GM19468 (cell line): ENCODE data around the gene CARMIL3.

Experiments used
- ATAC-seq: cut with Tn5 transposase; IDR thresholded peaks from one replicate; pipeline ENCODE4 v1.9.1; 2021; ENCODE audit warnings: mild to moderate bottlenecking, moderate library complexity, moderate number of reproducible peaks; ENCODE audit not compliant: unreplicated experiment; ENCODE audit errors: extremely low read depth

Gene CARMIL3

GRCh38 chr14:24074625-24075484, 23.0 kb downstream of the CARMIL3 start:
- no peak for ATAC-seq

GRCh38 chr14:24075485-24076301, 23.9 kb downstream of the CARMIL3 start:
- ATAC-seq, result no peak

DNA sequence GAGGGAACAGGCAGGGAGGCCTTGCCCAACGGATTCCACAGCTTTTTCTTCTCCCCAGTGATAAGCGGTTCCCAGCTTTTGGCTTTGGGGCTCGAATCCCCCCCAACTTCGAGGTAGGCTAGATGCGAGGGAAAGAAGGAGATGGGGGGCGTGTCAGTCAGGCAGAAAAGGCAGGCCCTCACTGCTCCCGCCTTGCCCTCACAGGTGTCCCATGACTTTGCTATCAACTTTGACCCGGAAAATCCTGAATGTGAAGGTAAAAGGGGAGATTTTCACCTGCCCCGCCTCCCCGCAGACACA, 24.4 kb downstream of the CARMIL3 start:
- no peak for ATAC-seq

GRCh38 chr14:24077086-24077485, 25.3 kb downstream of the CARMIL3 start:
- no peak for ATAC-seq

GRCh38 chr14:24078146-24078545, 26.3 kb downstream of the CARMIL3 start:
- ATAC-seq, result no peak

GRCh38 chr14:24079491-24080141, 27.8 kb downstream of the CARMIL3 start:
- no peak for ATAC-seq

- ATAC-seq, result no peak
These were observed 28.3 kb downstream of the CARMIL3 start for GRCh38 chr14:24080142-24080530.

DNA sequence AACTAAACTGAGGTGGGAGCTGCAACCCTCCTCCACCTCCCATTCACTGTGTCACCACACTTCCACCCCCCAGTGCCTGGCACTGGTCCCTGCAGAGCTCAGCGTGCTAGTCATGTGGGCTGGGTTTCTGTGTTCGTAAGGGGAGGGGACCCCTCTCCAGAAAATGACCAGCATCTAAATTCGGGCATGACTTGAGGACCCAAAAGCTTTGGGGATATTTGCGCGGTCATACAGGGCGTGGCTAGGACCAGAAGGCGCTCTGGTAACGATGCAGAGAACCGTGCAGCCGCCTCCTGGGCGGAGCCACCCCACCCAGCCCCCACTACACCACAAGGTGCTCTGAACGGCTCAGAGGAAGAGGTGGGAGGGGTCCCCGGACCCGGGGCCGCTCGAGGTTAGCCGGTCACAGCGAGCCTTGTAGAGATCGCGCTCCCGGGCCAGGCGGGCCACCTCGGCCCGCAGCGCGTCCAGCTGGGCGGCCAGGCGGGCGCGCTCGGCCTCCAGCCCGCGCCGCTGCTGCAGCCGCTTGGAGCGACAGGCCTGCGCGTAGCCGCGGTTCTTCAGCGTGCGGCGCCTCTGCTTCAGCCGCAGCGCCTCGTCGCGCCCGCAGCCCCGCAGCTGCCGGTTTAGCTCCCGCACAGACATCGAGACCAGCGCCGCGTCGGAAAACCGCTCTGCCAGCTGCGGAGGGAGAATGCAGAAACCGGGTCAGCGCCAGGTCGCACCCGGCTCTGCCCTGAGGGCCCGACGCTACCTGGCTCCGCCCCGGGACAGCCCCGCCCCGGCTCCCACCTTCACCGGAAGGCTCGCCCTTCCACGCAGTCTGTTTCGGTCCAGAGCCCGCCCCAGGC, 29.3 kb downstream of the CARMIL3 start:
- peak; percentile 74 for ATAC-seq

GRCh38 chr14:24081739-24082211, 30.0 kb downstream of the CARMIL3 start:
- ATAC-seq, result no peak

DNA sequence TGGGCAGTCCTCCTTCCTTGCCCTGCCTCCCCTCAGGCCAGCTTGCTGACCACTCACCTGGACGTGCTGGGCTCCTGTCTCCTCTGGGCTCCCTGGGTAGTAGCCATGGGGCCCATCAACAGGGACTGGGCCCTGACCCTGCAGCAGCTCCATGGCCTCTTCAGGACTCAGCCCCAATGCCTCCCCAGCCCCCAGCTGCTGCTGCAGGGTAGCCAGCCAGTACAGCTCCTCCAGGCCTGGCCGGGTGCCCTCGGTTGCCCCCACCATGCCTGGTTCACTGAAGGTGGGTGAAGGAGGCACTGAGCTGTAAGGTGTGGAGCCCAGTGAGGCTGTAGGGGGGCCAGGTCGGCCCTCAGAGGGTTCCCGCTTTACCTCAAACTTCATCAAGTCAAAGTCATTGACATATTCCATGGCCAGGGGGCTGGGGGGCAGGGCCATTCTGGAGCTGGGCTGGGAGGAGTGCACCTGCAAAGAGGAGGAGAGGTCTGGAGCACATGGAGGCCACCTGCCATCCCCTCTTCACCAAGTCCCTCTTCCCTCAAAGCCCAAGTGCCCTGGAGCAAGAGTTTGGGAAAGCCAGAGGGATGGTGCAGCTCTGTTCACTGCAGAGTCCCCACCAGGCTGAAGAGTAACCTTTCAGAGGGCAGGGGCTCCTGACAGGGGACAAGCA, 30.7 kb downstream of the CARMIL3 start:
- ATAC-seq, result no peak

DNA sequence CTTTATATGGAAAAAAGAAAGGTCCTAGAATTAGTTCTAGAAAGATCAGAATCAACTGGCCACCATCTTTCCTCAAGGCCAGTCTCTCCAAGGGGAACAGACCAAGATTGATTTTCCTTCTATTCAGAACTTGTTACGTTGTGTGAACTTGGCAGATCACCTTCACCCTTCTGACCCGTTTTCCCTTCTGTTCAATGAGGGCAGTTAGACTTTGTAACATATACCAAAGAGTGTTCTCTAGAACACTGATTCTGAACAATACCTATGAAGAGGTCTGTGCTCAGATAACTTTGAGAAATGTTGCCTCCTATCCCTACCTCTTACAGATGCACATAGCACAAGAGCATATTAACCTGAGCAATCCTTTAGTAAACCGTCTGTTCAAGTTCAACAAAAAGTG, 31.7 kb downstream of the CARMIL3 start:
- no peak for ATAC-seq

DNA sequence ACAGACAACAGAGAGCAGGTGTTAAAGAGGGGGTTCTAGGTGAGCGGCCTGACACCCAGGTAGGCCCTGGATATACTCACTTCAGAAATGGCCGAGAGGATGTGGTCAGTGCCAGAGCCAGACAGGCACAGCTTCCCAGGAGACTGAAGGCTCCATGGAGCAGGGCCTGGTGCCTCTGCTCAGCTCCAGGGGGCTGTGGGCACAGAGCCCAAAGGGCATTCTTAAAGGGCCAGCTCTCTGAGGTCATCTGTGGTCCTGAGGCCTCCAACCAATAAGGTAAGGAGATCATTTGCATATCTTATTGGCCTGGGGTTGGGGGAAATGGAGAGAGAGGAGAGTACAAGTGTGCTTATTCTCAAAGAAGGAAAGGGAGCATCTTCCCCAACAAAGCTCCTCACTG, 32.6 kb downstream of the CARMIL3 start:
- no peak for ATAC-seq

- ATAC-seq, result no peak
These were observed 33.4 kb downstream of the CARMIL3 start for GRCh38 chr14:24085215-24085614.

GRCh38 chr14:24086193-24086955, 34.6 kb downstream of the CARMIL3 start:
- ATAC-seq, result no peak

GRCh38 chr14:24087004-24087403, 35.2 kb downstream of the CARMIL3 start:
- ATAC-seq, result no peak

DNA sequence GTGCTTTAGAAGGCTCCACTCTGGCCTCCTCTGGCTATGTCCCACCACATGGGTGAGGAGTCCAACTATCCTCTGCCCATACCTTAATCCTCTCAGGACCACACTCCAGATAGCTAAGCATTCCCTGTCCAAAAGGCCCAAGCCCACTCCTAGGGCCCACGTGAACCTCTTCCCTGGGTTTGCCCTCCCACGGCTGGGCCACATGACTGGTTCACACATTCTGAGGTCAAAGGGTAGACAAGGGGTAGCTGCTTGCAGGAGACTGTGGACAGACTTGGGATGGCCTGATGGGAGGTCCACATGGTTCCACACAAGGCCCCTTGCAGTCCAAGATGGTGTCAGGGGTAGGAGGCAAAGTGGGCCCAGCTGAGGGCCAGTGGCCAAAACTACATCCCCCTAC, 36.3 kb downstream of the CARMIL3 start:
- ATAC-seq, result no peak

DNA sequence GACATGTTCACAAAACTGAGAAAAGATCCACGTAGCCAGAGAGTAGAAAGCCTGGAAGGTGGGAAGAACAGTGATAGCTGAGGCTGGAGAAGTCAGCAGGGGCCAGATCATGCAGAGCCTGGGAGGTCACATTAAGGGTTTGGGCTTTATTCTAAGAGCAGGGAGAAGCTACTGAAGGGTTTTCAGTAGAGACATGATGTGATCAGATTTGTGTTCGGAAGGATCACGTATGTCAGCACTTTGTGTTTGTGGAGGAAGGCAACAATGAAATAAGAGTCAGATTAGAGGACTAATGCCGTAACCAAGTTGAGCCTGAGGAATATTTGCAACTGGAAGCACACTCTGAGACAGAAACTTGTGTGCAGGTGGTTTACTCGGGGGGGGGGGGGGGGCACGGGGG, 38.1 kb downstream of the CARMIL3 start:
- no peak for ATAC-seq

- ATAC-seq, result no peak
These were observed 40.3 kb downstream of the CARMIL3 start for GRCh38 chr14:24092110-24092504.
